HEK293 (cell line): ENCODE results near the gene ACTA2.

Source experiments
- EGR2 ChIP-seq: fragments of 450-650 bp; formaldehyde crosslinking; IDR thresholded peaks from 2 replicates; pipeline ENCODE4 v1.5.1; 2016; ENCODE audit warnings: low read depth, missing biosample characterization, missing genetic modification characterization
- FEZF1 ChIP-seq: fragments of 450-650 bp; formaldehyde crosslinking; IDR thresholded peaks from 2 replicates; pipeline ENCODE4 v1.5.1; 2016; ENCODE audit warnings: missing biosample characterization, missing genetic modification characterization
- SP7 ChIP-seq: fragments of 450-650 bp; formaldehyde crosslinking; IDR thresholded peaks from 2 replicates; pipeline ENCODE4 v1.5.1; 2016; ENCODE audit warnings: missing biosample characterization, missing genetic modification characterization
- TCF7L2 ChIP-seq: IDR thresholded peaks from 2 replicates; pipeline ENCODE4 v1.6.1; 2011; ENCODE audit warnings: low read depth, mild to moderate bottlenecking, inconsistent platforms, low read length, moderate library complexity, borderline replicate concordance
- TRIM28 ChIP-seq: IDR thresholded peaks from 2 replicates; pipeline ENCODE4 v1.6.1; 2011; ENCODE audit warnings: low read length, control low read depth, borderline replicate concordance
- YY1 ChIP-seq: fragments of 450-650 bp; formaldehyde crosslinking; IDR thresholded peaks from 2 replicates; pipeline ENCODE4 v1.5.1; 2018; ENCODE audit warnings: missing biosample characterization, missing genetic modification characterization
- ZNF2 ChIP-seq: fragments of 450-650 bp; formaldehyde crosslinking; IDR thresholded peaks from 2 replicates; pipeline ENCODE4 v1.5.1; 2016; ENCODE audit warnings: missing biosample characterization, missing genetic modification characterization
- ZNF335 ChIP-seq: fragments of 450-650 bp; formaldehyde crosslinking; conservative IDR thresholded peaks from 2 replicates; pipeline ENCODE4 v1.5.1; 2016; ENCODE audit warnings: missing biosample characterization, missing genetic modification characterization
- ZNF398 ChIP-seq: fragments of 450-650 bp; formaldehyde crosslinking; IDR thresholded peaks from 2 replicates; pipeline ENCODE4 v1.5.1; 2017; ENCODE audit warnings: missing biosample characterization, missing genetic modification characterization
- ZNF426 ChIP-seq: fragments of 450-650 bp; formaldehyde crosslinking; IDR thresholded peaks from 2 replicates; pipeline ENCODE4 v1.5.1; 2017; ENCODE audit warnings: missing biosample characterization, missing genetic modification characterization, mild to moderate bottlenecking, inconsistent platforms, moderate library complexity
- ZNF501 ChIP-seq: fragments of 450-650 bp; formaldehyde crosslinking; IDR thresholded peaks from 2 replicates; pipeline ENCODE4 v1.5.1; 2016; ENCODE audit warnings: missing biosample characterization, missing genetic modification characterization
- ZNF645 ChIP-seq: fragments of 450-650 bp; formaldehyde crosslinking; IDR thresholded peaks from 2 replicates; pipeline ENCODE4; 2016; ENCODE audit warnings: missing biosample characterization, missing genetic modification characterization
- ZSCAN18 ChIP-seq: fragments of 450-650 bp; formaldehyde crosslinking; IDR thresholded peaks from 2 replicates; pipeline ENCODE4 v1.5.1; 2016; ENCODE audit warnings: missing biosample characterization, missing genetic modification characterization
- TF ChIP-seq, protein P1 (sequence below): fragments of 450-650 bp; formaldehyde crosslinking; IDR thresholded peaks from 2 replicates; pipeline ENCODE4 v1.5.1; 2016; ENCODE audit warnings: missing biosample characterization, missing genetic modification characterization
- TF ChIP-seq, protein P2 (sequence below): fragments of 450-650 bp; formaldehyde crosslinking; IDR thresholded peaks from 2 replicates; pipeline ENCODE4 v1.5.0; 2017; ENCODE audit warnings: missing biosample characterization, missing genetic modification characterization, borderline replicate concordance

ACTA2 gene

GRCh38 chr10:88896994-88897853, 55.3 kb downstream of the ACTA2 start (continued):
- TF ChIP-seq EGR2 (tag by site-specific recombination) (no peak), ZNF398 (tag by site-specific recombination) (peak; percentile 29), TCF7L2 (peak; percentile 84), ZNF426 (tag by site-specific recombination) (no peak), ZNF645 (tag by site-specific recombination) (no peak), ZNF501 (tag by site-specific recombination) (no peak), YY1 (tag by site-specific recombination) (no peak), ZNF335 (tag by site-specific recombination) (0 out of 2 replicates have a peak, but pooled peaks have one; percentile 1), TRIM28 (peak; percentile 39; the same call in 1 of the 2 replicates), FEZF1 (tag by site-specific recombination) (peak; percentile 46; the same call in 1 of the 2 replicates), ZNF2 (no peak), ZSCAN18 (tag by site-specific recombination) (no peak), SP7 (tag by site-specific recombination) (0 out of 2 replicates have a peak, but pooled peaks have one; percentile 14)
- TF ChIP-seq, protein P1, sequence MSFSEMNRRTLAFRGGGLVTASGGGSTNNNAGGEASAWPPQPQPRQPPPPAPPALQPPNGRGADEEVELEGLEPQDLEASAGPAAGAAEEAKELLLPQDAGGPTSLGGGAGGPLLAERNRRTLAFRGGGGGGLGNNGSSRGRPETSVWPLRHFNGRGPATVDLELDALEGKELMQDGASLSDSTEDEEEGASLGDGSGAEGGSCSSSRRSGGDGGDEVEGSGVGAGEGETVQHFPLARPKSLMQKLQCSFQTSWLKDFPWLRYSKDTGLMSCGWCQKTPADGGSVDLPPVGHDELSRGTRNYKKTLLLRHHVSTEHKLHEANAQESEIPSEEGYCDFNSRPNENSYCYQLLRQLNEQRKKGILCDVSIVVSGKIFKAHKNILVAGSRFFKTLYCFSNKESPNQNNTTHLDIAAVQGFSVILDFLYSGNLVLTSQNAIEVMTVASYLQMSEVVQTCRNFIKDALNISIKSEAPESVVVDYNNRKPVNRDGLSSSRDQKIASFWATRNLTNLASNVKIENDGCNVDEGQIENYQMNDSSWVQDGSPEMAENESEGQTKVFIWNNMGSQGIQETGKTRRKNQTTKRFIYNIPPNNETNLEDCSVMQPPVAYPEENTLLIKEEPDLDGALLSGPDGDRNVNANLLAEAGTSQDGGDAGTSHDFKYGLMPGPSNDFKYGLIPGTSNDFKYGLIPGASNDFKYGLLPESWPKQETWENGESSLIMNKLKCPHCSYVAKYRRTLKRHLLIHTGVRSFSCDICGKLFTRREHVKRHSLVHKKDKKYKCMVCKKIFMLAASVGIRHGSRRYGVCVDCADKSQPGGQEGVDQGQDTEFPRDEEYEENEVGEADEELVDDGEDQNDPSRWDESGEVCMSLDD (tag by site-specific recombination) = no peak
- TF ChIP-seq, protein P2, sequence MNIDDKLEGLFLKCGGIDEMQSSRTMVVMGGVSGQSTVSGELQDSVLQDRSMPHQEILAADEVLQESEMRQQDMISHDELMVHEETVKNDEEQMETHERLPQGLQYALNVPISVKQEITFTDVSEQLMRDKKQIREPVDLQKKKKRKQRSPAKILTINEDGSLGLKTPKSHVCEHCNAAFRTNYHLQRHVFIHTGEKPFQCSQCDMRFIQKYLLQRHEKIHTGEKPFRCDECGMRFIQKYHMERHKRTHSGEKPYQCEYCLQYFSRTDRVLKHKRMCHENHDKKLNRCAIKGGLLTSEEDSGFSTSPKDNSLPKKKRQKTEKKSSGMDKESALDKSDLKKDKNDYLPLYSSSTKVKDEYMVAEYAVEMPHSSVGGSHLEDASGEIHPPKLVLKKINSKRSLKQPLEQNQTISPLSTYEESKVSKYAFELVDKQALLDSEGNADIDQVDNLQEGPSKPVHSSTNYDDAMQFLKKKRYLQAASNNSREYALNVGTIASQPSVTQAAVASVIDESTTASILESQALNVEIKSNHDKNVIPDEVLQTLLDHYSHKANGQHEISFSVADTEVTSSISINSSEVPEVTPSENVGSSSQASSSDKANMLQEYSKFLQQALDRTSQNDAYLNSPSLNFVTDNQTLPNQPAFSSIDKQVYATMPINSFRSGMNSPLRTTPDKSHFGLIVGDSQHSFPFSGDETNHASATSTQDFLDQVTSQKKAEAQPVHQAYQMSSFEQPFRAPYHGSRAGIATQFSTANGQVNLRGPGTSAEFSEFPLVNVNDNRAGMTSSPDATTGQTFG = no peak
